Measurements from ENCODE around the gene PRRT4.

PRRT4 gene

GRCh38 chr7:128321044-128321422, 40.5 kb downstream of the PRRT4 start:
- Histone ChIP-seq H3K9me3 (replicated peaks; ENCODE audit: insufficient read depth, low read length) (no peaks in the 10 kb centered on the region), H2AFZ (ENCODE audit: low read length) (no peak overlapping the region), H4K20me1 (ENCODE audit: insufficient read depth, low read length) (no peaks in the 10 kb centered on the region), H3K79me2 (ENCODE audit: low read length) (no peaks in the 10 kb centered on the region), H3K9ac (ENCODE audit: low read length) (no peak overlapping the region), H3K4me3 (ENCODE audit: low read length) (no peak overlapping the region), H3K4me2 (ENCODE audit: low read depth, low read length) (no peak overlapping the region), H3K27ac (ENCODE audit: low read length) (no peak overlapping the region), H3F3A (ENCODE audit: insufficient read depth, low read length) (no peaks in the 10 kb centered on the region), H3K4me1 (ENCODE audit: low read length) (no peaks in the 10 kb centered on the region), H3K36me3 (replicated peaks; ENCODE audit: insufficient read depth, low read length) (peaks cover 28% of the 10 kb centered on the region), H3K27me3 (replicated peaks; ENCODE audit: insufficient read depth, low read length) (no peaks in the 10 kb centered on the region), H3K9me2 (replicated peaks; ENCODE audit: insufficient read depth, low read length) (no peaks in the 10 kb centered on the region)
- TF ChIP-seq CTCF (IDR thresholded peaks at IDR 0.05; ENCODE audit: low read length) (no peak), EZH2phosphoT487 (IDR thresholded peaks at IDR 0.05; ENCODE audit: low read length) (no peak), EZH2 (optimal IDR thresholded peaks at IDR 0.05; ENCODE audit: low read depth, low read length) (no peak)
- DNase-seq = no peak

GRCh38 chr7:128318691-128319090, 42.8 kb downstream of the PRRT4 start:
- no peak overlapping the region for H3K27ac ChIP-seq (ENCODE audit: low read length)
- H3K9me2 ChIP-seq (replicated peaks; ENCODE audit: insufficient read depth, low read length) = no peaks in the 10 kb centered on the region
- H3K4me3 ChIP-seq (ENCODE audit: low read length) = no peak overlapping the region
- no peaks in the 10 kb centered on the region for H3K79me2 ChIP-seq (ENCODE audit: low read length)
- H3K4me2 ChIP-seq (ENCODE audit: low read depth, low read length) = no peak overlapping the region
- H3K36me3 ChIP-seq (replicated peaks; ENCODE audit: insufficient read depth, low read length) = peaks cover 37% of the 10 kb centered on the region
- DNase-seq = no peak
- no peak overlapping the region for H3K9ac ChIP-seq (ENCODE audit: low read length)
- TF ChIP-seq EZH2phosphoT487 (IDR thresholded peaks at IDR 0.05; ENCODE audit: low read length) (no peak), CTCF (IDR thresholded peaks at IDR 0.05; ENCODE audit: low read length) (no peak), EZH2 (optimal IDR thresholded peaks at IDR 0.05; ENCODE audit: low read depth, low read length) (no peak)
- no peaks in the 10 kb centered on the region for H3K9me3 ChIP-seq (replicated peaks; ENCODE audit: insufficient read depth, low read length)
- H4K20me1 ChIP-seq (ENCODE audit: insufficient read depth, low read length) = no peaks in the 10 kb centered on the region
- H2AFZ ChIP-seq (ENCODE audit: low read length) = no peak overlapping the region
- H3K27me3 ChIP-seq (replicated peaks; ENCODE audit: insufficient read depth, low read length) = no peaks in the 10 kb centered on the region
- no peaks in the 10 kb centered on the region for H3K4me1 ChIP-seq (ENCODE audit: low read length)
- H3F3A ChIP-seq (ENCODE audit: insufficient read depth, low read length) = no peaks in the 10 kb centered on the region

- Histone ChIP-seq H3K4me2 (ENCODE audit: low read depth, low read length) (no peak overlapping the region), H4K20me1 (ENCODE audit: insufficient read depth, low read length) (no peaks in the 10 kb centered on the region), H3K9me2 (replicated peaks; ENCODE audit: insufficient read depth, low read length) (no peaks in the 10 kb centered on the region), H3K36me3 (replicated peaks; ENCODE audit: insufficient read depth, low read length) (peaks cover 14% of the 10 kb centered on the region; the same call in 1 of the 2 replicates), H3K79me2 (ENCODE audit: low read length) (no peaks in the 10 kb centered on the region), H3K4me1 (ENCODE audit: low read length) (no peaks in the 10 kb centered on the region), H3K4me3 (ENCODE audit: low read length) (no peak overlapping the region), H2AFZ (ENCODE audit: low read length) (no peak overlapping the region), H3K27me3 (replicated peaks; ENCODE audit: insufficient read depth, low read length) (no peaks in the 10 kb centered on the region), H3K9ac (ENCODE audit: low read length) (no peak overlapping the region), H3F3A (ENCODE audit: insufficient read depth, low read length) (no peaks in the 10 kb centered on the region), H3K27ac (ENCODE audit: low read length) (no peak overlapping the region), H3K9me3 (replicated peaks; ENCODE audit: insufficient read depth, low read length) (no peaks in the 10 kb centered on the region)
- TF ChIP-seq CTCF (IDR thresholded peaks at IDR 0.05; ENCODE audit: low read length) (no peak), EZH2phosphoT487 (IDR thresholded peaks at IDR 0.05; ENCODE audit: low read length) (no peak), EZH2 (optimal IDR thresholded peaks at IDR 0.05; ENCODE audit: low read depth, low read length) (no peak)
- no peak for DNase-seq
Measured at GRCh38 chr7:128311013-128311412, 50.5 kb downstream of the PRRT4 start.
